Bronchial epithelial cell (primary cell): Measurements from ENCODE around the gene DGKB. TPM values are rescaled to one million over a fixed set of nuclear protein-coding genes. Genes with fewer than 3 reads are reported as not detected.

Experiments
- DNase-seq: peaks from one replicate; pipeline ENCODE4 v3.0.0-alpha.2; 2010; ENCODE audit warnings: low read depth
- FAIRE-seq: peaks from 2 replicates; lab custom pipeline; 2011; peaks lifted over from hg19 to GRCh38; lab: Jason Lieb, UNC
- H3K27me3 ChIP-seq: 2 replicates; pipeline ENCODE4 v1.5.1; 2011; ENCODE audit warnings: low read length; ENCODE audit not compliant: control insufficient read depth, insufficient read depth
- H3K36me3 ChIP-seq: 2 replicates; pipeline ENCODE4 v1.5.1; 2011; ENCODE audit warnings: low read length; ENCODE audit not compliant: control insufficient read depth, insufficient read depth
- H3K4me3 ChIP-seq: 2 replicates; pipeline ENCODE4 v1.5.1; 2011; ENCODE audit warnings: mild to moderate bottlenecking, low read depth, low read length, control low read depth
- total RNA-seq: library from RNA; depleted of rRNA; stranded (reverse); fragments of >200 nt; gene quantifications from 2 replicates; pipeline ENCODE4 v1.2.1, GENCODE V29; 2014
- TF ChIP-seq, protein P1 (sequence below): IDR thresholded peaks from 2 replicates; pipeline ENCODE4 v1.5.1; 2011; ENCODE audit warnings: mild to moderate bottlenecking, moderate library complexity, low read length, control low read depth, inconsistent platforms; ENCODE audit not compliant: insufficient read depth, severe bottlenecking

Gene DGKB
- total RNA-seq, 1 donor from 2014 or later: not detected

DNA sequence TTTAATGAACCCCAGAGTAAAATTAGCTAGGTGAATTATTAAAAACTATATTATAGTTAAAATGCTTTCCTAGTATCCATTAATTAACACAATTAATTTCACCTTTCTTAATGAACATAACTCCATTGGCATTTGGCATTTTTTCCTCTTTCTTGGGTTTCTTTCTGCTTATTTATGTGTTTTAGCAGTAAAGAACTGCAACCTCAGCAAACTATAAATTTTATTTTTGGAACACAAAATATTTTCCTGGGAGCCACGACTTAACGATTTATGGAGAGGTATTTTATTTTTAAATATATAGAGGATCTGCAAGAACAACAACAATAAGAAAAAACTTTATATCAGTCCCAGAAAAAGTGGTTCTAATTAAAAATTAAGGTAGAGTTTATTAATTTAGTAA lies 465.7 kb downstream of the DGKB start:
- TF ChIP-seq, protein P1, sequence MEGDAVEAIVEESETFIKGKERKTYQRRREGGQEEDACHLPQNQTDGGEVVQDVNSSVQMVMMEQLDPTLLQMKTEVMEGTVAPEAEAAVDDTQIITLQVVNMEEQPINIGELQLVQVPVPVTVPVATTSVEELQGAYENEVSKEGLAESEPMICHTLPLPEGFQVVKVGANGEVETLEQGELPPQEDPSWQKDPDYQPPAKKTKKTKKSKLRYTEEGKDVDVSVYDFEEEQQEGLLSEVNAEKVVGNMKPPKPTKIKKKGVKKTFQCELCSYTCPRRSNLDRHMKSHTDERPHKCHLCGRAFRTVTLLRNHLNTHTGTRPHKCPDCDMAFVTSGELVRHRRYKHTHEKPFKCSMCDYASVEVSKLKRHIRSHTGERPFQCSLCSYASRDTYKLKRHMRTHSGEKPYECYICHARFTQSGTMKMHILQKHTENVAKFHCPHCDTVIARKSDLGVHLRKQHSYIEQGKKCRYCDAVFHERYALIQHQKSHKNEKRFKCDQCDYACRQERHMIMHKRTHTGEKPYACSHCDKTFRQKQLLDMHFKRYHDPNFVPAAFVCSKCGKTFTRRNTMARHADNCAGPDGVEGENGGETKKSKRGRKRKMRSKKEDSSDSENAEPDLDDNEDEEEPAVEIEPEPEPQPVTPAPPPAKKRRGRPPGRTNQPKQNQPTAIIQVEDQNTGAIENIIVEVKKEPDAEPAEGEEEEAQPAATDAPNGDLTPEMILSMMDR: no peak
- FAIRE-seq (no peak), DNase-seq (no peak)
- Histone ChIP-seq H3K36me3 (no peaks in the 10 kb centered on the region), H3K4me3 (no peak overlapping the region), H3K27me3 (no peaks in the 10 kb centered on the region)

DNA sequence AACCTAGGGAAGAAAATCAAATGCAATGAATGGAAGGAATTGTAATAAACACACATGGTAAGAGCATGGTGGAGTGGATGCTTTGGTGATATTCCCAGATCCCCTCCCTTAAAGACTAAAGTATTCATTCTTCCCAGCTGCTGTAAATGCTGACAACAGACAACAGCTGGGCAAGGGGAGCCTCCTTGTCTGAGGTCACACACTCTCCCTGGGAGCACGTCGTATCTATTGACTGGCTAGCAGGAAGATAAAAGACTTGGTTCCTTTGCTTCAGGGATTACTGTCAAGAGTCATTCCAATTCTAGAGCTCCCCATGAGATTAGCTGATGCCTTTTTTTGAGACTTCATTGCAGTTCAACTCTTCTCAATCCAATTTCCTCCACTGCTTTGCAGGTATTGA lies 469.6 kb downstream of the DGKB start:
- H3K27me3 ChIP-seq: no peaks in the 10 kb centered on the region
- H3K36me3 ChIP-seq: no peaks in the 10 kb centered on the region
- TF ChIP-seq, protein P1: no peak
- peak; percentile 18 for FAIRE-seq
- H3K4me3 ChIP-seq: no peak overlapping the region
- no peak for DNase-seq

DNA sequence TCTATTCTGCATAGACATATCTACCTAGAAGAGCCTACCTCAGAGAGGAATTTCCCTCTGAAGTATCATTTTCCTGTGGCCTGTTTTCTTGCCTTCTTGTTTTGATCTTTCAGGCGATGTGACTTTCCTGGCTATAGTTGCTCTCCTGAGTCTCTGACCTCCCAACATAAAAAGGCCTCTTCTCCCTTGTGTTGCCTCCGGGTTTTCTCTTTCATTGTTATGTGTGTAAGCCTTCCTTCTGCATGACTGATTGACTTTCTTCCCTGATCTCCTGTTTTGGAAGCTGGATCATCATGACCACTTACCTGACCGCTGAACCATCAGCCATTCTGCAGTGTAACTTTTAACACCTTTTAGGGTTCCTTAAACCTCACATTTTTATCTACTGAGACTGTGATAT lies 471.6 kb downstream of the DGKB start:
- H3K4me3 ChIP-seq: no peak overlapping the region
- TF ChIP-seq, protein P1: no peak
- no peak for FAIRE-seq
- no peaks in the 10 kb centered on the region for H3K36me3 ChIP-seq
- no peaks in the 10 kb centered on the region for H3K27me3 ChIP-seq
- no peak for DNase-seq

DNA sequence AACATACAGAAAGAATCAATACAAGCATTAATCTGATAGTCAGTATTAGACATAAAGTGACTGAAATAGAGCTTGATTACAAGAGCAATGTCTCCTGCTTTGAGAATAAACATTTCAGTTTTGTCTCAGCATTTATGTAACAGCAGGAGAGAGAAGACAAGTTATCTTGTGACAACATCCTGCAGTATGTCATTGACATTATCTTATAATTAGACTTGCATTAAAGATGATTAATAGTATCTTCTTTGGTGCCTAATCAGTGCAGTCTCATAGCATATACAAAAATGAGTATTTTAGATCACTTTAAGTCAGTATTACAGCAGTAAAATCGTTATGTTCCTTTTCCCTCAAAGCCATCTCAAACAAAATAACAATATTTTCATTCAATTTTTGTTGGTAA lies 477.0 kb downstream of the DGKB start:
- Histone ChIP-seq H3K27me3 (no peaks in the 10 kb centered on the region), H3K36me3 (no peaks in the 10 kb centered on the region), H3K4me3 (no peak overlapping the region)
- TF ChIP-seq, protein P1: no peak
- FAIRE-seq: no peak
- no peak for DNase-seq

DNA sequence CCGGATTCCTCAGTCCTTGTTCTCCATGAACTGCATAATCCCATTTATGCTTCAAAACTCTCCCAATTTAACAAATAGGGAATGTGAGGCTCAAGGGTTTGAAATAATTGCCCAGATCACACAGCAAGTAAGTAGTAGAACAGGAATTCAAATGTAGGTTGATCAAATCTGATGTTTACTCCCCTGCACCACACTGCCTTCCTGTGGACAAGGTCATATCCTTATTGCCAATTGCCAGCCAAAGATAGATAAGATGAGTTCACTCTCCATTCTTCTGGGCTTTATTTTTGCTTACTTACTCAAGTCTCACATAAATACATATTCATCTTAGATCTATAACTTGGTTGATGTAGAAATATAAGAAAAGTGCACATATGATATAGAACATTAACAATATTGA lies 477.9 kb downstream of the DGKB start:
- H3K27me3 ChIP-seq: no peaks in the 10 kb centered on the region
- FAIRE-seq (no peak), DNase-seq (no peak)
- no peak overlapping the region for H3K4me3 ChIP-seq
- TF ChIP-seq, protein P1: no peak
- H3K36me3 ChIP-seq: no peaks in the 10 kb centered on the region

DNA sequence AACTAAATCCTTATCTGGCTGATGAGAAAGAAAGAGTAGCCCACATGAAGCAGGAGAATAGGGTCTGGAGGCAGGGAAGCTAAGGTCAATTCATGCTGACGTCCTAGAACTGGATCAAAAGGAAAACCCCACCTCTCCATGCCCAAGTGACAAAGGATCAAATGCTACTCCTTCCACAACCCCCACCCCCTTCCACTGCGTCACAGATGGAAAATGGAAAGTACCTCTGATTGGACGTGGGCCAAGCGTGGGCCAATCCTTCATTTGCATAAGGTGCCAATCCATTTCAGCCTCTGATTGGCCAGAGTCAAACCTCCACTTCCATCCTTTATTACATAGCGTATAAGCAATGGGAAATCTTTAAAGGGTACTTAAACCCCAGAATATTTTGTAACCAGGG lies 481.8 kb downstream of the DGKB start:
- no peak for FAIRE-seq
- Histone ChIP-seq H3K36me3 (no peaks in the 10 kb centered on the region), H3K4me3 (no peak overlapping the region), H3K27me3 (no peaks in the 10 kb centered on the region)
- no peak for DNase-seq
- TF ChIP-seq, protein P1: no peak
